A673 (cell line): ENCODE data around the gene WFDC1.

Experiments
- CTCF ChIP-seq: fragments of 300-800, 200-600 bp; sonication (generic); conservative IDR thresholded peaks from 2 replicates; pipeline ENCODE4 v1.5.1; 2017; ENCODE audit warnings: low read depth, mild to moderate bottlenecking, antibody characterized with exemption, low read length, moderate library complexity, mixed read lengths
- EZH2 ChIP-seq: fragments of 200-600 bp; sonication (generic); IDR thresholded peaks from 2 replicates; pipeline ENCODE4 v1.6.1; 2017; ENCODE audit warnings: borderline replicate concordance, low read depth, mild to moderate bottlenecking, mixed read lengths, antibody characterized with exemption, low read length; ENCODE audit not compliant: poor library complexity, severe bottlenecking

- no peak for TF ChIP-seq CTCF
- TF ChIP-seq EZH2, result no peak
Observed at GRCh38 chr16:84292011-84292410, 2.7 kb upstream of the WFDC1 start.
